ENCODE results near the gene NLGN3.

NLGN3 gene

DNA sequence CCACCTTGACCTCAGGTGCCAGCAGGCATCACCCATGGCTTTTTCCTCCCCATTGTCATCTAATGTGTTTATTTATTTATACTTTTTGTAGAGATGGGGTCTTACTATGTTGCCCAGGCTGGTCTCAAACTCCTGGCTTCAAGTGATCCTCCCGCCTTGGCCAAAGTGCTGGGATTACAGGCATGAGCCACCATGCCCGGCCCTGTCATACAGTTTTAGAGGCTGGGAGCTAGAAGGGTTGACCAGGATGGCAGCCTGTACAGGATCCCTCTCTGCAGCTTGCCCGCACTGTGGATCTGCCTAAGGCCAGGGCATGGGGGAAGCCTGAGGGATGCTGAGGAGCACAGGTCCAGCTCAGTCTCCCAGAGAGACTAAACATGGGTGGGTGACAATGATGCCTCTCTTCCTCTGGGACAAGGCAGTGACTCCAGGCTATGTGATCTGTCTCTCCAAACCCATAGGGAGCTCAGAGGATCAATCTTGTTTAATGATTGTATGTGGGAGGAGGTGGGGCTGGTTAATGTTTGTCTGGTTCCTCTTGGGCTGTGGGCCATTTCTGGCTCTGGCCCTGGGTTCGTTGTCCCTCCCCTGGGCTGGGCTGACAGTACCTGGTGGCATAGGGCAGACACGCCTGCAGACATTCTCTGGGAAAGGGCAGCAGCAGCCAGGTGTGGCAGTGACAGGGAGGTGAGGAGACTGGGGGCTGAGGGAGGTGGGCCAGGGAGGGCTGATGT, 70.1 kb downstream of the NLGN3 start:
- no peak for DNase-seq (ENCODE audit: low spot score)

DNA sequence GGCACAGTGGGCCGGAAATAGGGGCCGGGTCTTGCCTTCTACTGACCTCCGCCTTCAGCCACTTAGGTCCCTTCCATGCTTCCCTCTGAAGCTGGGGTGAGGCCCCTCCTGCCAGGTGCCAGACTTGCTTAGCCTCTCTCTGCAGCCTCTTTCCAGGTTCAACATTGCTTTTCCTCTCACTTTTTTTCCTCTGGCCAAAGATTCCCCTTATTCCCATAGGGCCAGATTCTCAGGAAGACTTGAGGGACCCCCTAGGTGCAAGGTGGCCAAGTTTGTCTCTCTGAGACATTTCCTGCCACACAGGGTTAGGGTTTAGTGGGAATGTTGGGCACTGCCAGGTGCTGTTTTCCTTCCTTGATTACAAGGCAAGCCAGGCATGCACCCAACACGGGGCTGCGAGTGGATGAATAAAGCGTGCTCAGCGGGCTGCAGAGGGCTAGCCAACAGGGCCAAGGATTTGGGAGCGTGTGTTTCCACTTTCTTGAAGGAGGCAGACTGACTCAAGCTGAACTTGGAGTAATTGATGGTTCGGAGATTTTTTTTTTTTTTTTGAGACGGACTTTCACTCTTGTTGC, 70.8 kb downstream of the NLGN3 start:
- DNase-seq (ENCODE audit: low spot score) = no peak

DNA sequence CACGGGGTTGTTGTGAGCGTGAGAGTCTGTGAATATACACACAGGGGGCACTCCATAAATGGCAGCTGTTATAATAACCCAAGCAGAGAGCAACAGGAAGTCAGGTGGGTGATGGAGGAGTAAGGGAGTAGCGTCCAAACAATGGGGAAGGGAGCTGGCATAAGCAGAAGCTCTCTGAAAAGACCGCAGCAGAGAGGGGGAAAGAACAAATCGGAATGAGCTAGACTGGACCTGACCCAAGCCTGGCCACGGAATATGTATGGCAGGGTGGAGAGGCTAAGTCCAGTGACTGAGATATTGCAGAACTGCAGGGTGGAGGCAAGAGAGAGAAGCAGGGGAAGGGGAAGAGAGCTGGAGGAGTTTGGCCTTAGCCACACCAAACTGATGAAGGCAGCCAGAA, 71.8 kb downstream of the NLGN3 start:
- DNase-seq (ENCODE audit: low spot score) = no peak

DNA sequence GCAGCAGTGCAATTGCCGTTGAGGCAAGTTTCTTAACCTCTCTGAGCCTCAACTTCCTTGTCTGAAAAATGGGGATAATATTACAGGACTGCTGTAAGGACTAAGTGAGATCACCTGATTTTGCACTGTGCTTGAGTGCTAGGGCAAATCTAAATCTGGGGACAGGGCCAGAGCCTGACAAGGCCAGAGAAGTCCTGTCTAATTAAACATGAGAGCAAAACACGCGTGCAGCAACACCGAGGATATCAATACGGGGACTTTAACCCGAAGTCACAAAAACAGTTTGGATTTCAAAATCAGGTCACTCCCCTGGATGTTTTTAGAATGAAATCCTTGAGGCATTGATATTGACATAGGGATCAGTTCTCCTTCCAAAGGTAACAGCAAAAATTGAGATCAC, 72.7 kb downstream of the NLGN3 start:
- DNase-seq (ENCODE audit: low spot score) = no peak

Measured in HuH-7 (cell line).